NCI-H82 (cell line): ENCODE results near the gene MOB3B.
A peak's percentile ranks its signal among the peaks of the same experiment; 100 is the strongest.

Experiments used
- DNase-seq: peaks from one replicate; lab custom pipeline; 2025; lab: John Stamatoyannopoulos, UW

The MOB3B gene

GRCh38 chr9:27338527-27338903 lies 191.1 kb downstream of the MOB3B start:
- no peak for DNase-seq

DNA sequence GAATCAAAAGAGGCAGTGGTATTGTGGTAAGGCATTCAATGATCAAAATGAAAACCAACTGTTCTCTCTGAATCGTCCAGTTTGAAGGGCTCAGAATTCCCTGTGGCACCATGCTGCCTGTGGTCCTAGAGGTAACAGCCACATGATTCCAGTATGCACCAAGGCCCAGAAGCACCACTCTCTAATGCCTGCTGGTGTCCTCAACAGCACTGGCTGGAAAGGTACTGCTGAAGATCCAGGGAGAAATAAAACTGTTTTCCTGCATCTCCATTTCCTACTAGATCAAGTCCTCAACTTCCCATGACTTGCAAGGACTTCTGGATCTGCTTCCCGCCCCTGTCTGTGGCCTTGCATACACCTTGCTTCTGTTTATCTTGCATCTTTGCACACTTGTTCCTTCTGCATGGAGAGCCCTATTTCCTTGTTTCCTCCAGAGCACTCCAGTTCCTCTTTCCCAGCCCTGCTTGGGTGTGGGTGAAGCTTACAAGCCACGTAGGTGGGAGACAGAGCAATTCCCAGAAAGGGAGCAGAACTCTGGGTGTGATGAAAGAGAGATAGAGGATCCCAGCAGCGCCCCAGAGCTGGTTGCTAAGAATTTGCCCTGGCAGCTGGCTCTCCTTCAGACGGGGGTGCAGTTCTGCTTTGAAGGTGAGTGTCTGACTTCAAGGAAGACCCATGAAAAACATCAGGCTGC lies 191.6 kb downstream of the MOB3B start:
- no peak for DNase-seq

DNA sequence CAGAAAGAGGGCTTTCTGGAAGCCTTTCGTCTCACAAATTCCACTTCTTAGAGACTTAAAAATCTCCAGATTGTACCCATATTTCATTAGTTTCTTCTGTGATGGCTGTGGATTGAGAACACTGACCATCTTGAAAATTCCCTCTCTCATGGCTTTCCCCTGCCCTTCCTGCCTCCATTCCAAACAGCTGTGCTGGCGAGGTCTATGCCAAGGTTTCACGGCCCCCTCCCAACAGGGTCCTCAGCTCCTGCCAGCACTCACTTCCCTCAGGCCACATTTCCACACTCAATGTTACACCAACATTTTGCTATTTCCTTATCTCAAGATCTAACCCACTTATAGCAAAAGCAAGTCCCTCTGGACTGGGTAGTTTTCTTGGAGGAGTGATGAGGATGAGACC lies 192.4 kb downstream of the MOB3B start:
- no peak for DNase-seq

DNA sequence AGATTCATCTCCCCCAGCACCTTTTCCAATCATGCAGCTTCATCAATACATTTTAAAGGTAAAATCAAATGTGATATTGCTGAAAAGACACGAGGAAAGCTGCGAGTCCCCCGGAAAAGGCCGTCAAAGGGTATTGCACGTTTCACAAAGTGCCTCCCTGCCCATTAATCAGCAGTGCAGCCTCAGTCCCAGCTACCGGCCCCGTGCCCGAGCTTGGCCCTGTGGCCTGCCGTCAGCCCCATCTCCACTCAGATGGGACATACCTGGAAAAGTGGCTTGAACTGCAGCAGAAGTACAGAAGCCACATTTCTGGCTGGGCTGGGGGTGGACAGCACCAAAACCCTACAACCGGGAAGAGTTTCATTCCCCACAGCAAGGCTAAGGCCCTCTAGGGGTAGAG lies 192.8 kb downstream of the MOB3B start:
- no peak for DNase-seq

DNA sequence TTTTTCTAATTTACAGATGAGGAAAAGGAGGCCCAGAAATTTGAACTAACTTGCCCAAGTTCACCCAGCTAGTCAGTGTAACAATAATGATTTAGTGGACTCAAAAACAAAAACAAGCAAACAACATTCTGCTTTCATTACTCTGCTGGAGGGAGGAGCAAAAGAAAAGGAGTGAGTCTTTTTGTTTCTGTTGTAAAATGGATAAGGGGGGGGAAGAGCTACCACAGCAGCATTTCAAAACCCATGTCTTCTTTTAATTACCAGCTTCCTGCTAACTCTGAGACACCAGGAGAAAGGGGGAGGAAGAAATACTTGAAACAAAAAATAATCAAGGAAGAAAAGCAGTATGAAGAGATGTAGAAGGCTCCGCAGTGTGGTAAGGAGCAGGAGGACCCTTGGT lies 193.5 kb downstream of the MOB3B start:
- DNase-seq = no peak

- DNase-seq = no peak
Measured at GRCh38 chr9:27335075-27335474, 194.5 kb downstream of the MOB3B start.

DNA sequence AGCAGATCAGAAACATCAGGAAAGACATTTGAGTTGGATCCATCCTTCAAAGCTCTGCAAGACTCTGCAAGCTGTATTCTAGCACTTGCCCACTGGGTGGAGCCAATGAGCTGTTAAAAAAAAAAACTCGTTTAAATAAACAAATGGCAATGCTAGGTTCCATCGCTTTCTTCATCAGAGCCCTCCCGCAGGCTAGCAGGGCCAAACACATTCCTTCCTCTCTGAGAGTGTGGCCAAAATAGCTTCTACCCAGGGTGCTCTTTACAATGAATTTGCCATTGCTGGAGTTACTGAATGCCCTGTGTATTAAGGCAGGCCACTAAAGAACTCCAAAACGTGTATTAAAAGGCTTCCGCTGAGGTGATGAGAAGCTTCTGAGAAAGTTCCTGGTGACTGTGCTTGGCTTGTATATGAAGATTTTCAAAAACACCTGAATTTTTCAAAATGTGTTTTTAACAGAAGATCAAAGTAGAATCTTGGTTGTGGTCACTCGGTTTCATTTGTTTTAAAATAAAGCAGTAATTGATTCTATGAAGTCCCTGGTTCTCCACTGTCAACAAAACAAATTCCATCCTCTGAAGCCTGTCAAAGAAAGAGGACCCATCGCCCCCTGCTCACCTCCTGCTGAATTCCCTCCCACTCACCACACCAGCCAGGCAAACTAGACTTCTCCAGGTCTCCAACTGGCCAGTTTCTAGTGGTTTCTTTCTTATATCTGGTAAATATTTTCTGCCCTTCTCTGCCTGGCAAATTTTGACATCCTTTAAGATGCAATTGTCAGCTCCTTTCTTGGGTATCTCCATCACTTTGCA lies 196.2 kb downstream of the MOB3B start:
- peak; percentile 76 for DNase-seq

DNA sequence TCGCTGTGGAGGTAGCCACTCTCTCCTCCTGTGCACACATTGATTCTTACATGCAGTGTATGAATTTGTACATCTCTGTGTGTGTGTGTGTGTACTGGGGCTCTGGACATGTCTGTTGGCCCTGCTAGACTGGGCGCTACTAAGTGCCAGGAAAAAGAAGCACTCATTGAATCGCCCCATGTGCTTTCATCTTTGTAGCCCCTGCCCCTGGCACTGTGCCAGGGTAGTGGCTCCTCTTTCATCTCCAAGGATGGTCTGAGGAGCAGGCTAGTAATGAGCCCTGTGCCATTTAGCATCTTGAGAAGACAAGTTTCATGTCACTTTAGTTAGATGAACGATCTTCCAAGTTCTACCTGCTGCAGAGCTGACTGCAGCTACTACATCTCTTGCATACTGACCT lies 198.2 kb downstream of the MOB3B start:
- no peak for DNase-seq

GRCh38 chr9:27329291-27329690 lies 200.3 kb downstream of the MOB3B start:
- DNase-seq = no peak

DNA sequence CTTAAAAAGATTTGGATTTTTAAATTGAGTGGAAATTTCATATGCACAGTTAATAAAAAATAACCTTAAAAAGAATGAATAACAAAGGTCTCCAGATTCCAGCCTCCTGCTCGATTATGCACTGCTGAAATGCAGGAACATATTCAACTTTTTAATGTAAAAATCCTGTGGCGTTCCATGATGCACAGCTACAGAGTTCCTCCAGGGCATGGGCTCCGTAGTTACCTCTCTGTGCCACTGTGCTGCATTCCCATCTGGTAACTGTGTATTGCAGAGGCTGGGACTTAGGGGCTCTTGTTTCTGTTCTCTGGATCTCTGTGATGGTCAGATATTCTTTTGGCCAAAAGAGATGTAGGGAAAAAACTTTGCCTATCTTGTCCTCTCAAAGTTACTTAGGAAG lies 201.1 kb downstream of the MOB3B start:
- DNase-seq = no peak

DNA sequence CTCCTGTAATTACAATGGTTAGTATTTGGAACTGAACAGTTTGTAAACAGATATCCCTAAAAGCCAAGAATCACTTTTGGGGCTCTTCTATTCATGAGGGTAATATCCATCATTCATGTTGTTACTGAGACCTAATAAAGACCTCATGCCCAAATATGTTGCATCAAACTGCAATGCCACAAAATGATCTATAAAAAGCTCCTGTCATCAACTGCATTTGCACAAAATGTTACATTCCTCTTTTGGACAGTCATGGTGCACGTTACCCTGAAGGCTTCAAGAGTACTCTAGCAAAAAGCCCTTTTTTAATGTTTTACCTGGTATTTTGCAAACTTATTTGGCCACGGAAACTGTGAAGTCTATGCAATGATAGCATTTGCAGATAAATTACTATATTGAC lies 218.4 kb downstream of the MOB3B start:
- DNase-seq = no peak

DNA sequence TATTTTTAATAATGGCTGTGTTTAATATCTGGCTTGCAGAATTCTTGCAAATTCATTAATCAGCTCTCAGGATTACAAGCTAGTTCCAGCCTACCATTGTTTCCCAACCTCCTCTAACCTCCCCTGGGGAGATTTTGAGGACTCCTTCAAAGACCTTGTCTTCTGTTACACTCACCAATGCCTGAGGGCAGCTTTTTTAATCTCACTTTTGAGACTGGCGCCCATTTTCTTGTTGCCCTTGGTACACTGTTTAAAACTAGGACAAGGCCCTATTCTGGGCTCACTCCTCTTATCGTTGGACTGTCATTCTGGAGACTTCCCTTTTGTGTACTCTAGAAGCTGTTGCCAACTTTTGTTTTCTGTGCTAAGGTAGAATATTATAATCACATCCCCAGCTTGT lies 219.0 kb downstream of the MOB3B start:
- DNase-seq = no peak

DNA sequence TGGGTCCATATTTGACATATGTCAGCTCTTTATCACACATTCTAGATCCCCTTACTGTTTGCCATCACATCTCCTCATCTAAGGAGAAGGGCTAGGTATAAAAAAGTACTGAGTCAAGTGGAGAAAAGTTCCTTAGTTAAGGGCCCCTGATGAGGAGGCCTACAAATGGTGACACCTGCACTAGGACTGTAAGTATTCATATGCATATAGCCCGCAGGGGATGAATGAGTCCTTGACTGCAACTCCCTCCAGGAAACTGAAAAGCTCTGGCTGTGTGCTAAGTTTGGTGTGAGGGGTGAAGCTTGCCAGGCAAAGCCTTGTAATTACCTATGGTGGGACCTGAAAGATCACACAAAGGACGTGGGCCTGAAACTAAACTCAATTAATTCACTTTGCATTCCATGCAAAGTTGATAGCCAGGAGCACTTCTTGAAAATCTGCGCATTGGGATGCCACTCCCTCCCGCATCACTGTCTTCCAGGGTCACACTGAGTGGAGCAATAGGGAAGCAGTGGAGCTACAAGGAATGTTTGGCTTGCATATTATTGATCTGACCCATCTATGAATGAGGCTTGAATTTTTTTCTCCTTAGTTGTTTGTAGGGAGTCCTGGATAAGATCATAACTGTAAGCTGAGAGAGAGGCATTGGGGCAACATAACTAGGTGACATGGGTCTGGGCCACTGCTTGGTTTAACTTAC lies 220.8 kb downstream of the MOB3B start:
- DNase-seq = no peak

DNA sequence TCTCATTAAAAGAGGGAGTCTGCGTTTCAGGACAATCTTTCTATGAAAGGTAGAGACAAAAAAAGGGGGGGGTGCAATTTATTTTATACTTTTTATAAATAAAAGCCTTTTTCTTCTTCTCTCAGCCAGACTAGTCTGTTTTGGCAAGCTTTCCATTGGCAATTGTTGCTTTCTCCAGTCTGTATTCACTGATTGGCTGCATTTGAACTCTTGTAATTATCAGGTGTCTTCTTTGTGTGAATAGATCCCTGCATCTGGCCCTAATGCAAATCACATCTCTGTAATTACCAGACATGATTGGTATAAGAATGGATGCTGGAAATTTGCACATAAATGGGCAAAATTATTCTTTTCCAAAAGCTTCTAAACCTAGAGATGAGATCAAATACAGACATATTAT lies 225.1 kb downstream of the MOB3B start:
- DNase-seq = no peak

DNA sequence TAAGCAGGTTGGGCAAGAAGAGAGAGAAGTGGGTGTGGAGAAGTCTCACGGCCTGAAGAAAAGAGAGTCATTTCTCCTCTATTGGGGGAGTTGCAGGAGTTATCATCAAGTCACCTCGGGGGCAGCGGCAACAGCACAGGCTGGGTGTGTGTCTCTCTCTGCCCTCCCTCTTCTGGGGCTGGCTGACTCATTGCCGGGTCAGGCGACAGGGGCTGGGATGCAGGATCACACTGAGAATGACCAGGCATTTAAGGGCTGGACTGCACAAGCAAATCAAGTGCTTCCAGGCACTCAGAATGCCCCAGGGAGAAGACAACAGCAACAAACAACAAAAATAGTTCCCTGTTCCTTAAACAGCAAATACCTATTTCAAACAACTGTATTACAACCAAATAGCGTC lies 226.4 kb downstream of the MOB3B start:
- DNase-seq = no peak

- DNase-seq = no peak
Measured at GRCh38 chr9:27297050-27297449, 232.6 kb downstream of the MOB3B start, which contains the start of gene EQTN. Gene EQTN, minus strand, starts transcription at chr9:27297150. Its CDS starts 95 bp downstream, at chr9:27297055.

DNA sequence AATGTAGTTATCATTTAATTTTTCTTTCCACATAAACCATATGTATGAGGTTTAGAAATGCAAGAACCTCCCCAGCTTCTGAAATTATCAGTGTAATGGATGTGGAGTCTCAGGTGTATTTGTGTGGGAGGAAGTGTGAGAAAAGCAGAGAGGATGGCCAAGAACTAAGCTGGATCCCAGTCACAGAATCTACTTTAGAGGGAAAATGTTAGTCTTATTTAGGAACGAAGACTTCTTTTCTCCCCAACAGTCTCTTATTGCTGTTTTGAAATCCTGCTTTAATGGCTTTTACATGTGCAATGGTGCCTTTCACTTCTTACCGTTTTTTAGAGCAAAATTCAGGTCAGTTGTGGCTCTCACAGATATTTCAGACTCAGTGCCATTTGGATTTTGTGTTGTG lies 235.6 kb downstream of the MOB3B start:
- DNase-seq = no peak

DNA sequence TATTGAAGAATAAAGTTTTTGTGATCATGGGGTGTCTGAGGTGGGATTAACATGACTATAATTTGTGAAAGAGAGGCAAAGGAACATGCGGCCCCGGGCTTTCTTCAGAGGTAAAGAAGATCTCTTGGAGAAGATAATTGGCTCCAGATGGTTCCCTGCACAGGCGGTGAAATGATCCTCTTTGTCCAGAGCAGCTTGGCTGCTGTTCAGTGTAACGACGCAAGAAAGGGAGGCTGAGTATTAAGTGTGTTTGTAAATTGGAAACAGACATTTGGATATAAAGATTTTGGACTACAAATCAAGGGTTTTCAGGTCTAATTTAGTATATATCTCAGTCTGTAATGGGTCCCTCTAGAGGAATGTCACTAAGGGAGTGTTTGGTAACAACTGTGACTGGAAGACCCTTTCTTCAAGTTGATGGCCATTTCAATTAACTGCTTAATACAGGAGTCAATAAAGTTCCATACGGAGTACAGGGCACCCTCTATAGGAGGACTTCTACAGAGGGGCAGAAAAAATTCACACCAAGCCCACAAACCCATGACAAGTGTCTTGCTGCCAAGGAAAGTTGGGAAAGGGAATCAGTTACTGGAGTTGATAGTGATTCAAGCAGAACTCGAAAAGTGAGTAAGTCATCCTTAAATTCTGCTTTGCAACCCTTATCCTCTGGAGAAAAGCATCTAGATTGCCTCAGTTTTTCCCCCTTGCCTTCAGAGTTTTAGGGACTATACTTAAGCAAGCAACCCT lies 236.8 kb downstream of the MOB3B start:
- DNase-seq = peak; percentile 88

DNA sequence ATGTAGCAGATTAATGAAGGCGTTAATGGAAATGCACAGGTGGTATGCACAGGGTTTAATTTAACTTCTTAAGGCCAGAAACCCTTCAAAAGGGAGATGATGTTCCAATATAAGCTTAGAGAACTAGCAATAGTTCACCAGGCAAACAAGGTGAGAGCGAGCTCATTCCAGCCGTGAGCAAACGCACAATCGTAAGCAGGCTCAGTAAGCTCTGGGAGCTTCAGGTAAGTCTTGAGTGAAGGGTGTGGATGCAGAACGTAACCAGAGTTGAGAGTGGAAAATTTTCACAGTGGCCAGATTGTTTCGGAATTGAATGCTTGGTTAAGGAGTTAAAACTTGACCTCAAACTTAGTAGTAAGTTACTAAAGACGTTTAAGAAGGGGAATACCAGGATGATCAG lies 238.3 kb downstream of the MOB3B start:
- peak; percentile 6 for DNase-seq

DNA sequence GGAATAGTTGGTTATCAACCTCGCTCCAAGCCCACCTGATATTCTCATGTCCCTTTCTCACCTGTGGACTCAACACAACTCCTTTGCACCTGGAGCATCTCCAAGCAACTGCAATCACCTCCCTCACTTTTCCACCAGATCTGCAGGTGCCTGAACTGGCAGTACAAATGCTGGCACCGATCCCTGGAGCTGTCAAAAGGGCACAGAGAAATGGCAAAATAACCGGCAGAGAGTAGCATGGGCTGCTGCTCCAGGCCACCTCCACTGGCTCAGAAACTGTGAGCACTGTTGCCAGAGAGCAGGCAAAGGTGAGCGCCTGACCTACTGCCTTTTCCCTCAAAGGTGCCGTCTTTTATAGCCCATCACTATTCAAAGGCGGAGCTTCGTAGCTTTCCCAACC lies 247.3 kb downstream of the MOB3B start:
- no peak for DNase-seq

- no peak for DNase-seq
Measured at GRCh38 chr9:27280860-27281259, 248.8 kb downstream of the MOB3B start.

- DNase-seq = no peak
Measured at GRCh38 chr9:27280249-27280648, 249.4 kb downstream of the MOB3B start.
